Hematopoietic multipotent progenitor cell treated with erythropoietin and hydrocortisone succinate and interleukin-3 and kit ligand, for 6 days (in vitro differentiated cells): Measurements from ENCODE around the gene ATP11A.
A peak's percentile ranks its signal among the peaks of the same experiment; 100 is the strongest.

ENCODE experiments used
- DNase-seq: peaks from one replicate; pipeline ENCODE4 v3.0.0-alpha.2; 2015

ATP11A gene

DNA sequence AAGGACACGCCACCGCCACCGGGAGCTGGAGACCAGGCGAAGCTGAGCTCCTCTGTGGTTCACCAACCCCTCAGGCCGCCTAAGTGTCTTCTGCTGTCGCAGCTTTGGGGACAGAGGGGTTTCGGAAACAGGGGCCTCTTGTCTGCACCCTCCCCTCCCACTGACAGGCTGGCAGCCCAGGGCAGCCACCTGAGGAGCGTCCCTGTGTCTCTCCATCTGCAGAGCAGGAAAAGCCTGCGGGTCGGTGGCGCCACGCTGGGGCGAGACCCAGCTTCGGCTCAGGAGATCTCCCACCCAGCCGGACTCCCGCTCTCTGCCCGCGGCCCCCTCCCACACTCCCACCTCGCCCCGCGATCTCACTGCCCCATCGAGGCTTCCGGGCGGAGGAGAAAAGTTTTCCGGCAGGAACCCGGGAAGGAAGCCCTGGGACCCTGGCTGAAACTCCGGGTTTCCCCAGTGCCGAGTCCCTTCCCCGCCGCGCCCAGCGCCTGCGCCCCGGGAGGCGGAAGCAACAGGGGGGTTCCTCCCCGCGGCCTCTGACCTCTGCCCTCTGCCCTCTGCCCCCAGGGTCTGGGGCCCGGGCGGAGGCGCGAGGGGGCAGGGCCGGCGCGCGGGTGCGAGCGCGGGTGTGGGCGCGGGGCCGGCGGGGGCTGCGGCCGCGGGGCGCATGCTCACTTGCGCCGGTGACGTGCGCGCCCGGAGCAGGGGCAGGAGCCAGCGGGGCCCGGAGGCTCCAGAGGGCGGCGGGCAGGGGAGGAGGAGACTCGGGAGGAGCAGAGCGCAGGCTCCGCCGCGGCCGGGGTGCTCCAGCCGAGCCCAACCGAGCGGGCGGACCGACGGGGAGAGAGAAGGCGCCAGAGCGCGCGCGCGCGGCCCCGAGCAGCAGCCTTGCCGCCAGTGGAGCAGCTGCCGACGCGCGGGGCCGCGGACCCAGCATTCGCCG is at the start of gene ATP11A:
TSS of gene ATP11A (plus strand) at position 736 of the 943 bp plus-strand sequence. CDS start 379 bp downstream, outside the sequence.
- DNase-seq: peak; percentile 90

- no peak for DNase-seq
Measured at GRCh38 chr13:112641456-112642089, 48.3 kb upstream of the ATP11A start.

GRCh38 chr13:112642090-112642460 is 47.8 kb upstream of the ATP11A start:
- DNase-seq: no peak

DNA sequence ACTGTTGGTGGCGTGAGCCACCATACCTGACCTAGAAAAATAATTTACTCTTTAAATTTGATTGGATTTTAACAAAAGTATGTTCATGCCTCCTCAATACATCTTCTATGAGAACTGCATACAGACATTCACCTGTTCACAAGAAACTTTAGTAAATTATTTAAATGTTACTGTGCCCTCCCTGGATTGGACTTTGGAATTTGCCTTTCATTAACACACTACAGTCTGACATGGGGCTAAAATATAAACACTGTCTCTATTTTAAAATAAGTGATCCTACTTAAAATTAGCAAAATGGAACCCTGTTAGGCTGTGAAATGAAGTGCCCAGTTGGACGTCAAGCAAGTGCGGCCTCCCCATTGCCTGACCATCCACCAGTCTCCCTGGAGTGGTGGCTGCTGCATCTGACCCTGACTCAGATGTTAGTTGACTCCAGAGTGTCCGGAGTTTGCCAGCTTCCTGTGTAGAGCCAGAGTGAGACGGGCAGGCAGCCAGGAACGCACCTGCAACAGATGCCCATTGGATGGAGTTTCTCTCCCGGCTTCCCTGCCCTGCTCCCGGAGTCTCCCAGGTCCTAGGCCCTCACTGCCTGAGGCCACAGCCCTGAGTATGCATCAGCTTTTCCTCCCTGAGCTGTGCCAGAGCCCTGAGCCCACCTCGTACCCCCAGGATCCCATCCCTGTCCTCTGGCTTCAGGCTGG is 45.9 kb upstream of the ATP11A start:
- no peak for DNase-seq

GRCh38 chr13:112645327-112645914 is 44.4 kb upstream of the ATP11A start:
- no peak for DNase-seq

- no peak for DNase-seq
Measured at GRCh38 chr13:112647256-112647655, 42.6 kb upstream of the ATP11A start.

DNA sequence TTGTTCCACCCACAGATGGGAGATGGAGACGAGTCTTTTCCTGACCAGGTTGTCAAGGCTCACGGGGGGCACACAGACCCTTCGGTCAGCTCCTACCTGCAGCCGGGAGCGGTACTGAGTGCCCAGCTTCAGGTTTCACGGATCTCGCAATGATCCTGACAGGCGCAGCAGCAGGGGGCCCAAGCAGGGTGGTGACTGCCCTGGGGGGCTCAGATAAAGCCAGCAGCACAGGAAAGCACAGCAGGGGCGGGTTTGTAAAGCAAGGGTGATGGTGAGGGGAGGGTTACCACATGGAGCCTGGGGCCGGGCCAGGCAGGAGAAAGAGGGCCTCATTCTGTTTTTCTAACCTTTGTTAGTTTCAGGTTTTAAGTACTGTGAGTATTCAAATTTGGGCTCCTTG is 41.7 kb upstream of the ATP11A start:
- DNase-seq: no peak

GRCh38 chr13:112648966-112649690 is 40.7 kb upstream of the ATP11A start:
- DNase-seq: no peak

DNA sequence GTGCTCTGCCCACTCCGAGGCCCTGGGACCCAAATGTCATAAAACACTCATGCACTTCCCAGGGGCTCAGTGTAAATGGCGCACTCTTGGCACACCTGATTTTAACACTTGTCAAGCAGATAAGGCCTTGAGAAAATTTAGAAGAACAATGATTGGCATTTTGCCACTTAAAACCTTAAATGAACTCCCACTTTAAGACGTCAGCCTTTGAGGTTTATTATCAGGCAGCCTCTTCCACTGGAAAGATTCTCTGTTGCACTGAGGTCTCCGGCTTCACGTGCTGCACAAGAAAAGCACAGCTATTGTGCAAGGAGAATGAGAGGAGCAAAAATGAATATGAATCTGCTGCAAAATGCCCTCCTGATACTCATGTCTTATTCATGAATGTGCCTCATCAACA is 38.5 kb upstream of the ATP11A start:
- peak; percentile 95 for DNase-seq

DNA sequence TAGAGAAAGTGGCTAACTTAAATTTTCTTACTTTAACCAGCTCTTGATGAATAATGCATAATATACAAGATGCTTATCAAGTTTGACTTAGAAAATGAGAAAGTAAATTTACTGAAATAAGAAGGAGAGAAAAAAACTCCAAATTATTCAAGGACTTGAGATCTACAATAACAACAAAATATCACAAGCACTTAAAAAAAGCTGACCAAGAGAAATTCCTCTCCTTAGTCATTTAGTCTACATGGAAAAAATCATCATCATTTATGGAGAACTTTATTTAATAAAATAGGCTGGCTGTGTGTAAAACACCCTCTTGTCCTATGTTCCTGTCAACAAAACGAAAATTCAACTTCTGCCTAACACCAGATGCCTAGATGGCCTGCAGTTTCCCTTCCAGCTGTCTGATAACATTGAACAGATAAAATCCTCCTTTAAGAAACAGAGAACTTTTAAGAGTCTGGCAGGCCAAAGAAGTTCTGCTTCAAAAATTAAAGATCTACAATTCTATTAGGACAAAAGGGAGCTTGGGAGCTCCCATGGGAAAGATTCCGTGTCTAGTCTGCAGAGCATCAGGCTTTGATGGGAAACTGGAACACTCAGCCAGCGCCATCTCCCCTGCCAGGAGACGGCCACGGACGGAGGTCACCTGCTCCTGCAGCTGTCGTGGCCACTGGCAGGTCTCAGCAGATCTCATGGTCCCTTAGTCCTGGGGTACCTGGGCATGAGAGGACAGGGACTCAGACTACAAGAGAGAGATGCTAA is 37.9 kb upstream of the ATP11A start:
- peak; percentile 41 for DNase-seq

DNA sequence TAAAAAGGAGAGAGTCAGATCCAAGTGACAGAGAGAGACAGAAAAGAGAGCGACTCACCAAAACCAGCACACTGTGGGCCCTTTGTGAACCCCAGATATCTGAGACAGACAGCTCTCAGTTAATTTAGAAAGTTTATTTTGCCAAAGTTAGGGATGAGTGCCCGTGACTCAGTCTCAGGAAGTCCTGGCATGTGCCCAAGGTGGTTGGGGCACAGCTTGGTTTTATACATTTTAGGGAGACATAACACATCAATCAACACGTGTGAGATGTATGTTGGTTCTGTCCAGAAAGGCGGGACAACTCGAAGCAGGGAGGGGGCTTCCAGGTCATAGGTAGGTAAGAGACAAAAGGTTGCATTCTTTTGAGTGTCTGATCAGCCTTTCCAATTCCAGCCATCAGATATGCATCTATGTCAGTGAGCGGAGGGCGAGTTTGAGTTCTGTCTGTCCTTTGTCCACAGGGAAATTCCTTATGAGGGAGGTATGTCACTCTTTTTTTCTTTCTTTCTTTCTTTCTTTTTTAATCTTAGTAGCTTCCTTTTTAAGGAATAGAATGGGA is 37.2 kb upstream of the ATP11A start:
- peak; percentile 27 for DNase-seq

- no peak for DNase-seq
Measured at GRCh38 chr13:112653071-112653470, 36.8 kb upstream of the ATP11A start.

- peak; percentile 87 for DNase-seq
Measured at GRCh38 chr13:112655913-112656312, 33.9 kb upstream of the ATP11A start.

- no peak for DNase-seq
Measured at GRCh38 chr13:112657850-112658445, 31.9 kb upstream of the ATP11A start.

GRCh38 chr13:112658808-112659207 is 31.0 kb upstream of the ATP11A start:
- DNase-seq: no peak

DNA sequence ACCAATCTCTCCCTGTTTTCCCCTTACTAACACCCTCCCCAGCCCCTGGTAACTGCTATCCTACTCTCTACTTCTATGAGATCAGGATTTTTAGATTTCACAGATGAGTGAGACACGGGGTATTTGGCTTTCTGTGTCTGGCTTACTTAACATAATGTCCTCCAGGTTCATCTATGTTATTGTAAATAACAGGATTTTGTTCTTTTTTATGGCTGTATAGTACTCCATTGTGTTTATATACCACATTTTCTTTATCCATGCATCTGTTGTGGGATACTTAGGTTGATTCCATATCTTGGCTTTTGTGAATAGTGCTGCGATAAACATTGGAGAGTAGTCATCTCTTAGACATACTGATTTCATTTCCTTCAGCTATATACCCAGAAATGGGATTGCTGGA is 28.5 kb upstream of the ATP11A start:
- DNase-seq: no peak

DNA sequence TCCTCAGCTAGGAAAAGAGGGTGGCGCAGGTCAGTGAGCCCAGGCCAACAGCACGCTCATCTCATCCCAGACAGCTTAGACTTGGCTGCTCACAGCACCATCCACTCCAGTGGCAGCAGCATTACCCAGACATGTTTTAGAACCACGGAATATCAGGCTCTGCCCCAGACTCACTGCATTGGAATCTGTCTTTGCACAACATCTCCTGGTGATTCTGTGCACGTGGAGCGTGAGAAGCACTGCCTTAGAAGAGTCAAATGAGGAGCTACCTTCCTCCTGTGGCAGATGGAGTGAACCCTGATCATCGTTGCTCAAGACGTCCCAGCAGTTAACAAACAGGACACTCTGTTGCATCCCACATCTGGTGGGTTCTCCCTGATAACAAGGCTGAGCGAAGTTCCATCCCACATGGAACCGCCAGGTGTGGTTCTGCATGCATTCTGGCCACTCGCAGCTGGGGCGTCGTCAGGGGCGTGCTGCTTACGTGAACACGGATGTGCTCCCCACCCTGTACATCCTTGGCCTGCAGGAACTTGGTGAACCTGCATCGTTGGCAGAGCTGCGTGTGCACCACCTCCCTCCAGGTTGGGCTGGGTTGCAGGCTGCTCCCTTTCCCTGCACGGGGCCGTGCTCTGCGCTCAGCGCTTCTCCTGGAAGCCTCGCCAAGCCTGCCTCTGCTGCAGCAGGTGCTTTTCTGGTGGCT is 25.2 kb upstream of the ATP11A start:
- no peak for DNase-seq

GRCh38 chr13:112668924-112669323 is 20.9 kb upstream of the ATP11A start:
- no peak for DNase-seq

GRCh38 chr13:112669881-112670499 is 19.8 kb upstream of the ATP11A start:
- DNase-seq: no peak

DNA sequence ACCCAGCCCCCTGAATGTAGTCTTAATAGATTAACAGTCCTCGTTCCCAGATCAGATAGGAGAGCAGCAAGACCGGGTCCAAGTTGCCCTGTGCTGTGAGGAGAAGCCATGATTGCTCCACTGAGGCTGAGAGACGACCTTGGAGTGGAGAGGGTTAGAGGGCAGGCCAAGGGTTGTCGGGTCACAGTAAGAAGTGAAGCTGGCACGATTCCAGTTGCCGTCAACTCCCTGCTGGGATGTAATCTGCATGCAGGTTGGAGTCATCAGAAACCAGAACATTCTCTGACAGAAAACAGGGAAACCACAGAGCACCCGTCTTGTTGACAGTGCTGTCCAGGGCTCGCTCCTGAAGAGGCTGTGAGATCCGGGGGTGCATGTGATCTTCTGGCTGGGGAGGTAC is 19.0 kb upstream of the ATP11A start:
- DNase-seq: no peak
